ENCODE measurements around the gene APOC3. TPM values are rescaled to one million over a fixed set of nuclear protein-coding genes. Genes with fewer than 3 reads are reported as not detected.
"Not testable (repeated sequence)": the region's sequence is repeated elsewhere in the genome, so short reads cannot be mapped to it uniquely, and the experiment has no call there.

Gene APOC3
- total RNA-seq, 1 experiment from 2014 or later, result 3.5 TPM

DNA sequence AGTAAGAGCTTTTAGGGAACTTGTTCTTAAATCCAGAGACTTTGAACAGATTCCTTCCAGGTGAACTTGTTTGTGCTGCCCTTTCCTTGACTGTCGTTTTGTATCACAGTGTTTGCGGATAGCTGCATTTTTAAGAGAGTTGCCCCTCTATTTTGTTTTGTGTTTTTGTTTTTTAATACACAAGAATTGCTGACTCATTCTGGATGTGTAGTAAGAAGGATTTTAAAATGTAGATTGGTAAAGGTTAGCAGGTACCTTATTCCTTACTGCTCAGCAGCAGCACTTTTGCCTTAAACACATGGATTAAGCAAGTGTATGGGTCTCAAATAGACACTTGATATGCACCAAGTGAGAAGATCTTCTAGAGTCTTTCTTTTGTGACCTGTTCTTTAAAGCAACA lies 29.1 kb upstream of the APOC3 start:
- Histone ChIP-seq H3K4me3 (replicated peaks in 1 of 2; ENCODE audit: low read depth in 1 of 2, low read length in 2 of 2) (no peak overlapping the region), H3K4me2 (ENCODE audit: low read length) (no peak overlapping the region), H3K27ac (ENCODE audit: low read depth, low read length) (no peak overlapping the region), H3K36me3 (ENCODE audit: control insufficient read depth in 1 of 2, insufficient read depth in 2 of 2, low read length in 2 of 2) (no peaks in the 10 kb centered on the region), H3K9ac (ENCODE audit: low read length) (no peak overlapping the region), H4K20me1 (ENCODE audit: insufficient read depth) (no peaks in the 10 kb centered on the region), H3K27me3 (ENCODE audit: insufficient read depth, low read length) (no peaks in the 10 kb centered on the region), H3K79me2 (ENCODE audit: insufficient read depth, low read length) (no peaks in the 10 kb centered on the region), H3K9me2 (ENCODE audit: insufficient read depth) (no peaks in the 10 kb centered on the region), H2AFZ (ENCODE audit: low read depth, low read length, poor library complexity, severe bottlenecking) (no peak overlapping the region), H3K4me1 (ENCODE audit: control insufficient read depth in 1 of 2, insufficient read depth in 2 of 2, low read length in 2 of 2) (no peaks in the 10 kb centered on the region), H3K9me3 (ENCODE audit: control insufficient read depth in 1 of 2, insufficient read depth in 1 of 2, low read depth in 1 of 2, low read length in 2 of 2) (no peaks in the 10 kb centered on the region)
- RAD21 ChIA-PET (ENCODE audit: low non-redundant PET in 1 of 2, low total read pairs in 2 of 2, uncharacterized antibody in 2 of 2, unreplicated experiment in 2 of 2), result no interaction called here
- POLR2A ChIA-PET, result no interaction called here
- DNase-seq (ENCODE audit: low read depth, low spot score) (no peak), ATAC-seq (no peak)
- CTCF ChIA-PET, result interaction anchor here (2.2 kb wide), 1 partner anchor 9 kb away, joined by 9 read pairs; the partner anchor contains the start of gene APOA5
- TF ChIP-seq POLR2AphosphoS5 (IDR thresholded peaks at IDR 0.05; ENCODE audit: low read depth, low read length) (no peak), CEBPB (IDR thresholded peaks at IDR 0.05; ENCODE audit: low read depth) (no peak), ZFX (IDR thresholded peaks at IDR 0.05) (no peak), ZNF274 (IDR thresholded peaks at IDR 0.05; ENCODE audit: low read depth, low read length) (no peak), JUND (IDR thresholded peaks at IDR 0.05) (no peak), SRF (IDR thresholded peaks at IDR 0.05; ENCODE audit: low read depth) (no peak), EZH2phosphoT487 (IDR thresholded peaks at IDR 0.05; ENCODE audit: borderline replicate concordance) (no peak), ZBTB33 (IDR thresholded peaks at IDR 0.05; ENCODE audit: extremely low read depth, insufficient replicate concordance, low read length) (no peak), ELF1 (IDR thresholded peaks at IDR 0.05; ENCODE audit: borderline replicate concordance, low read depth) (no peak), POLR2A (IDR thresholded peaks at IDR 0.05; ENCODE audit: borderline replicate concordance, extremely low read depth, insufficient read depth, insufficient read length) (no peak), CTCF (IDR thresholded peaks at IDR 0.05 in 2 of 3, conservative IDR thresholded peaks at IDR 0.05 in 1 of 3; ENCODE audit: borderline replicate concordance in 1 of 3, insufficient read depth in 1 of 3, low read depth in 2 of 3, low read length in 2 of 3) (no peak), MAX (IDR thresholded peaks at IDR 0.05) (no peak), EZH2 (IDR thresholded peaks at IDR 0.05) (no peak)
- TF ChIP-seq, protein P1, sequence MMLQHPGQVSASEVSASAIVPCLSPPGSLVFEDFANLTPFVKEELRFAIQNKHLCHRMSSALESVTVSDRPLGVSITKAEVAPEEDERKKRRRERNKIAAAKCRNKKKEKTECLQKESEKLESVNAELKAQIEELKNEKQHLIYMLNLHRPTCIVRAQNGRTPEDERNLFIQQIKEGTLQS (IDR thresholded peaks at IDR 0.05), result no peak
- intact Hi-C loops (cut with micrococcal nuclease), result no loop called here
- no TSS peak for BruUV-seq (replicated peaks)

DNA sequence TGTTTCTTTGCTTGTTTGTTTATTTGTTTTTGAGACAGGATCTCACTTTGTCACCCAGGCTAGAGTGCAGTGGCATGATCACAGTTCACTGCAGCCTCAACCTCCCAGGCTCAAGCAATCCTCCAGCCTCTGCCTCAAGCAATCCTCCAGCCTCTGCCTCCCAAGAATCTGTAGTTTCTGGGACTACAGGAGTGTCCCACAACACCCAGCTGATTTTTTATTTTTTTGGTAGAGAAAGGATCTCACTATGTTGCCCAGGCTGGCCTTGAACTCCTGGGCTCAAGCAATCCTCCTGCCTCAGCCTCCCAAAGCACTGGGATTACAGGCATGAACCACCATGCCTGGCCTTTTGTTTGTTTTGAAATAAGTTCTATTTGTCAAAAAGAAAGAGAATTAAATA lies 28.0 kb upstream of the APOC3 start:
- not testable (repeated sequence) for H4K20me1 ChIP-seq (ENCODE audit: insufficient read depth)

More for the DNA sequence above, 28.0 kb upstream of the APOC3 start:
- DNase-seq (ENCODE audit: low read depth, low spot score); H3K4me2 ChIP-seq (ENCODE audit: low read length); BruUV-seq (replicated peaks); H3K27ac ChIP-seq (ENCODE audit: low read depth, low read length); ATAC-seq; H3K9ac ChIP-seq (ENCODE audit: low read length); POLR2A ChIA-PET; H3K79me2 ChIP-seq (ENCODE audit: insufficient read depth, low read length); H3K9me2 ChIP-seq (ENCODE audit: insufficient read depth); H2AFZ ChIP-seq (ENCODE audit: low read depth, low read length, poor library complexity, severe bottlenecking); intact Hi-C loops (cut with micrococcal nuclease); H3K4me3 ChIP-seq (replicated peaks in 1 of 2; ENCODE audit: low read depth in 1 of 2, low read length in 2 of 2); H3K4me1 ChIP-seq (ENCODE audit: control insufficient read depth in 1 of 2, insufficient read depth in 2 of 2, low read length in 2 of 2); RAD21 ChIA-PET (ENCODE audit: low non-redundant PET in 1 of 2, low total read pairs in 2 of 2, uncharacterized antibody in 2 of 2, unreplicated experiment in 2 of 2); H3K36me3 ChIP-seq (ENCODE audit: control insufficient read depth in 1 of 2, insufficient read depth in 2 of 2, low read length in 2 of 2); H3K27me3 ChIP-seq (ENCODE audit: insufficient read depth, low read length); H3K9me3 ChIP-seq (ENCODE audit: control insufficient read depth in 1 of 2, insufficient read depth in 1 of 2, low read depth in 1 of 2, low read length in 2 of 2): not testable (repeated sequence)
- CTCF ChIA-PET, result interaction anchor here (1.1 kb wide), 1 partner anchor 10 kb away, joined by 5 read pairs; the partner anchor contains the start of gene APOA5

Measured in HCT116 (cell line).